Activated CD8-positive, alpha-beta memory T cell treated with anti-CD3 and anti-CD28 coated beads for 4 hours (primary cell): ENCODE results near the gene RABGAP1L.
"Not testable (repeated sequence)": the region's sequence is repeated elsewhere in the genome, so short reads cannot be mapped to it uniquely, and the experiment has no call there.

Experiments used
- DNase-seq, 2 donors: peaks; one replicate each; pipeline ENCODE4 v3.0.0-alpha.2; 2020; ENCODE audit warnings: low read depth in 2 of 2

The RABGAP1L gene

DNA sequence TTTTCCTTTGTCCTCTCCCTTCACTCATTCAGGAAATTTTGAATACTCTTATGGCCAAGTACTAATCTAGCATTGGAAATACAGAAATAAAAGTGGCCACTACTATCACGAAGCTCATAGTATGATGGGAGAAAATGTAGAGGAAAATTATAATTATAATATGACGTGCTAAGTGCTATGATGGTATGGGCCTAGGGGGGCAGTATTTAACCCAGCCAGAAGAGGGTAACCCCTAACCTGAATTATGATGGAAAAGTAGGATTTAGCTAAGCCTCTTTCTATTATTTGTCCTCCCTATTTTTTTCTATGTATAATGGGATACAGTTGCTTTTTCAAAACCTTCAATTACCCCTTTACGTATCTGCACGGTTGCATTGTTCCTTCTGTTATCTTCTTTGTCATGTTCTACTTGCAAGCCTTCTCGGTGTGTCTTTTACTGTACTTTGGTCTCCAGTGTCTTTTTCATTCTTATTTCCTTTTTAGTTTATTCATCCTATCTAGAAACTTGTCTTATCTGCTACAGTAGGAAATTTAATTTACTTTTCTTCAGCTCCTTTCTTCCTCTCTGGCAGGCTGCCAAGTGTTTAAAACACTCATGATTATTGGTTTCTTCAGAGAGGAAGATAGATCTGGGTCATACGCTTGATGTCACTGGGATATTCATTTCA lies 199.6 kb downstream of the RABGAP1L start:
- DNase-seq = no peak

DNA sequence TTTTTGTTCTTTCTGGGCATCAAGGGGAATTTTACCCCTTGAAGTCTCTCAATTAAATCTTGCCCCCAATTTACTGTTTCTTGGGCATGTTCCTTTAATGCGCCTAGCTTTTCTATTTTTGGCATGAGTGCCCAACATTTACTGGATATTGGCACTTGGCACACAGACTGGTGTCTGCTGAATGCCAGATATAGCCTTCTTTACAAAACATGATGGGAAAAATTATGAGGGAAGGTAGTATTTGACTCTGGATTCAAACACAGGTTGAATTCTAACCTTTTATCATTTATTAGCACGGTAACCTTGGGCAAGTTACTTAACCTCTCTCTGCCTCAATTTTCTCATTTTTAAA lies 200.1 kb downstream of the RABGAP1L start:
- no peak for DNase-seq

DNA sequence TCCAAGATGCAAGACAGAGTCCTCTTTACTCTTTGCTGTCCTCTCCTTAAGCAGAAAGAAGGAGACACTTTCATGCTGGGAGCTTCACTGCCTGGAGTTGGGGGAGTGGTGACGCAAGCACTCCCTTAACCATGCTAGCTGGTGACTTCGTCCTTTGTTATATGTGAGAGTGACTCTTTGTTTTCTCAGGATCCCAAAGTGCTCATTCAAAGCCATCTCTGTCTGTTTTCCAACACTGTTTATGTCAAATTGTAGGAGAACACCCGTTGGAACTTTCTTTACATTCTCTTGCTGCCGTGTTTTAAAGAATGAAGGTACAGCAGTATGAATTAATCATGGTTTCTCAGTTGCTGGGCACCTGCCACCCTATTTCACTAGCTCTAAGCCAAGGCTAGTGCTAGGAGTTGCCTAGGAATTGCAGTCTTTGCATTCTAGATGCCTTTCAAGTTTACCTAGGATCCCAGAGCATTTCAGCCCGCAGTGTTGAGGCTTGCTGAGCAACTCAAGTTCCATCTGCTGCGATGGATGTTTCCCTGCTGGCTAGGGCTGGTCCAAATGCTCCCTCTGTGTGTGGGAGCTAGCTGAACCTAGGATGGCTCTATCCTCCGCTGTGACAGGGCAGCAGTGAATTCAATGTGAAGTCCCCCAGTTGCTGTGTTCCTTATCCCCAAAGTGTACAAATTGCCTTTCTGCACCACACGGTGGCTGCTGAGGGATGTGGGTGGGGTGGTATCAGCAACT lies 205.8 kb downstream of the RABGAP1L start:
- DNase-seq = no peak

DNA sequence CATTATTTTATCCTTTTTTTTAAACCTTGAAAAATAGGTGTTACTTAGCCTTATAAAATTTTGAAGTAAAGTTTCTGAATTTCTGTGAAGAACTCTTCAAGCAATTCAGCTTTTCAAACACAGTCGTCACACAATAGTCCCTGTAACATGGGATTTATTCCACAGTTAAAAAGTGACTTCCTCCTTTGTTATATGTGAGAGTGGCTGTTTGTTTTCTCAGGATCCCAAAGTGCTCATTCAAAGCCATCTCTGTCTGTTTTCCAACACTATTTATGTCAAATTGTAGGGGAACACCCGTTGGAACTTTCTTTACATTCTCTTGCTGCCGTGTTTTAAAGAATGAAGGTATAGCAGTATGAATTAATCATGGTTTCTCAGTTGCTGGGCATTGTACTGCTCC lies 207.6 kb downstream of the RABGAP1L start:
- no peak for DNase-seq

DNA sequence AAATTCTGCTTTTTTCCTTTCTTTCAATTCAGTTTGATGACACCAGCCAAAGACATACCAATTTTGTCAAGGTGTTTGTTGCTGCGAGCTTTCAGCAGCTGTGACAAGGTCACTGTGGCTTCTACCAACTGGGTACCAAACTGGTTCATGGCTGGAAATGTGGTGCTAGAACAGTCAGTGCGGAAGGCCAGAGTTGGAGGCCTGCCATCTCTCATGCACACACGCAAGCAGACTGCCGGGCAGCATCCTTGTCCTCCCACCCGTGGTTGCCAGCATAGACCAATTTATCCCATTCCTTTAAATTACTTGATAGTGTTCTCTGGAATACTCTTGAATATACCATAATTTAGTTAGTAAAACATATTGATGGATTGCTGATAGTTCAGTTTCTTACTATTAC lies 208.6 kb downstream of the RABGAP1L start:
- no peak for DNase-seq

DNA sequence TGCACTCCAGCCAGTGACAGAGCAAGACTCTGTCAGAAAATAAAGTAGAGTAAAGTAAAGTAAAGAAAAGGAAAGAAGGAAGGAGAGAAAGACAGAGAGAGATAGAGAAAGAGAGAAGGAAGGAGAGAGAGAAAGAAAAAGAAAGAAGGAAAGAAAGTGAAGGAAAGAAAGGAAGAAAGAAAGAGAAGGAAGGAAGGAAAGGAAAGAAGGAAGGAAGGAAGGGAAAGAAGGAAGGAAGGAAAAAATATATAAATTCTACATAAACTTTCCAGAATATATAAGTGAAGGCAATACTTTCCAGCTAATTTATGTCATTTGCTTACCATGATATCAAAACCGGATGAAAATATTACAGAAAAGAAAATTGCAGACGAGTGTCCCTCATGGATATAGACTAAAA lies 216.7 kb downstream of the RABGAP1L start:
- no peak for DNase-seq

DNA sequence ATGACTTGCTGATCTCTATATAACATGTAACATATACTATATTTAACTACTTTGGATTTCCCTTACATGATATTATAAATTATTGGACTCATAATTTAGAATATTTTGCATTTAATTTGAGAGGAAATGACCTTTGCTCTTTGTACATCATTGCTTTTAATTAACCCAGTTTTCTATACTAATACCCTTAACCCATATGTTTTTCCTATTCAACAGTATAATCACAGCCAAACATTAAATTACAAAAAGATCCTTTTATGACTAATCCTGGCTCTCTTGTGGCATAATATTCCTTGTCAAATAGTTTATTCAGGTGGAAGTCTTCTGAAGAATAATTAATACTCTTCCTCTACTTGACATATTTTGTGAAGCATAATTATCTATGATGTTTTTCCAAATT lies 232.4 kb downstream of the RABGAP1L start:
- DNase-seq = no peak

DNA sequence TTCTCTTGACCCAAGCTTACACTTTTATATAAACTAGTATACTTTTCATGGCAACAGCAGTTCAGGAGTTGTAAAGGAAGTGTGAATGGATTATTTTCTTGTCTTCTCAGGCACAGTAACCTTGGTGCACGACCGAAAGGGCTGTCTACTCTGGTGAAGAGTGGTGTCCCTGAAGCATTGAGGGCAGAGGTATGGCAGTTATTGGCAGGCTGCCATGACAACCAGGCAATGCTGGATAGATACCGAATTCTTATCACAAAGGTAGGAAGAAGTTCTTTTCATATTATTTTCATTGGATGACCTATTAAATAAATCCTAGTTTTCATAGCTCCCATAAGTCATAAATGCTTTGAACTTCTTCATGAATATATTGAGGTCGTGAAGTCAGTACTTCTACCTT lies 234.6 kb downstream of the RABGAP1L start:
- no peak for DNase-seq

DNA sequence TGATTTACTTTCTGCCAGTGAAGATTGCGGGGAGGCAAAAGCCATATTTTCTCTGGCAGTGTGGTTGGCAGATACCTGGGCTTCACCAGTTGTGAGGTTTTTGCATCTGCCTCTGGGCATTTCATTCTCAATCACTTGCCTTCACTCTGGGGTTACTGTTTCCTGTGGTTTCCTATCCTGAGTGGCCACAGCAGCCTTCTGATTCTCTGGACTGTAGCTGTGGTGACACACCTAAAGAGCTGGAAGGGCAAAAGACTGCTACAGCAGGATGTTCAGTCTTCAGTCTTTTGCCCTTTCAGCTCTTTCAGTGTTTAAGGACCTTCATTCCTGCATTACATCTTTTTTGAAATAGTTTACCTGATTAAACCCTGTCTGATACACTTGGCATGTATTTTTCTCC lies 237.9 kb downstream of the RABGAP1L start:
- no peak for DNase-seq

DNA sequence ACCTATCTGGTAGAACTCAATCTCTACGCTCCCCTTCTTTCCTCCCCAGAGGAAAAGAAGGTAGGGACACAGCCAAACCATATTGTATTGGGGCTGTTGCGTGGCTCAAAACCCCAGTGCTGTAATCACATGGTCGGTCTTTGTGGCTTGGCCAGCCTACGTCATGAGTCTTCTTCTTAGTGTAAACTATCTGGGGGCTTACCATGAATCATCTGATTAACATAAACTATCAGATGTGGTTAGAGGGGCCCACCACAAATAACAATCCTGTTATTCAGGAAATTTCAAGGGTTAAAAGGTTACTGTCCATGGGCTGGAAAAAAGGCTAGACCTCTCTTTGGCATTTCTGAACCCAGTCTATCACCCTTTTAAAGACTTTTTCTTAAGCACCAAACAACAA lies 238.9 kb downstream of the RABGAP1L start:
- no peak for DNase-seq

DNA sequence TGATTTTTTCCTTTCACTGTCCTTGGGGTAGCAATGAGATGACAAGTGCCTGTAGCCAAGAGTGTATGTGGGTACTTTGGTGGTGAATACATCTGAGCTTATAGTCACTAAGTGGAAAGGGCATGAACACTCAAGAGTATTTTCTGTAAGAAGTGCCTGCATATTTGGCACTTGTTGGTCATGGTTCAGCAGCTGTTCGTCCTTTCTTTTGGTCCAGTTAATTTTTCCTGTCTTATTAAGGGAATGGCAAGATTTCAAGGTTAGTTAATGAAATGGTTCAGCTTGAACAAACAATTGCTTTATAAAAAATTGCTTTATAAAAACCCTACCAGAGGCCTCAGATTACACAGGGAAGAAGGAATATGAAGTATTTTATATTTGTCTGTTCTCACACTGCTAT lies 239.9 kb downstream of the RABGAP1L start:
- DNase-seq = no peak

DNA sequence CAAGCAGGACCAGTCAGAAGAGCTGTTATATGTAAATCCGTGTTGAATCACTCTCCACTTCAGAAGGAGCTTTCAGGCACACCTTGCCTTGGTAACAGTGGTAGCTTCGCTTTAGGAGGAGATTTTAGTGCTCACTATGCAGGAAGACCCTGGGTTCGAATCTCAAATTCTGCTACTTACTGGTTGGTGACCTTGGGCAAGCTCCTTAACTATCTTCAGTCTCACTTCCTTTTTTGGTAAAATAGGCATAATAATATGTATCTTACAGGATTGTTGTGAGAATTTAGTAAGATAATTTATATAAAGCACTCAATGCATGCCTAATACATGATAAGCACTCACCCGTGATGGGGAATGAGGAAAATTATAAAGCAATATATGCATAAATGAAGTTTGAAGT lies 241.8 kb downstream of the RABGAP1L start:
- no peak for DNase-seq

DNA sequence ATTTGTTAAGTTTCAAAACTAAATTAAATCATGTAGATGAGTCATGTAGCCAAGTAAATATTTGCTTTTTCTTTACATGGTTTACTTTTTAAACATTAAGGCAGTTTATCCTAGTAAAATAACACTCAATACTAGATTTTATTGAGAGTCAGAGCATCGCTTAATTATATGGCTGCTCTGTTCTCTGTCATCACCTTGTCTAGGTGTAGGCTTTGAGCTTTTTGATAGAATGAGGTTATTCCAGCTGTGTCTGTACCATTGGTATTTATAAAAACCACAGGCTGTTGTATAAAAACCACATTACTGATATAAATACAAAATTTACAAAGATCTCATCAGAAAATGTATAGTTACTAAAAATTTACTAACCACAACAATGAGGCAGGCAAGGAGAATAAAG lies 245.9 kb downstream of the RABGAP1L start:
- DNase-seq = no peak

DNA sequence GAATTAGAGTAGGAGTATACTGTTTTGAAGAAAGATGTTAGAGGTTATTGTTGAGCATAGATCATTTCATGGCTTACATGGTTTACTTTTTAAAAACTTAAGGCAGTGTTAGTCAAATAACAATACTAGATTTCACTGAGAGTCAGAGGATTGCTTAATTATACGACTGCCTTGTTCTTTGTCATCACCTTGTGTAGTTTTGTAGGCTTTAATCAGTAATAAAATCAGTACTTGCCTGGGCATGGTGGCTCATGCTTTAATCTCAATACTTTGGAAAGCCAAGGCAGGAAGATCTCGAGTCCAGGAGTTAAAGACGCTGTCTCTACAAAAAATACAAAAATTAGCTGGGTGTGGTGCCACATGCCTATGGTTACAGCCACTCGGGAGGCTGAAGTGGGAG lies 247.1 kb downstream of the RABGAP1L start:
- DNase-seq = no peak

DNA sequence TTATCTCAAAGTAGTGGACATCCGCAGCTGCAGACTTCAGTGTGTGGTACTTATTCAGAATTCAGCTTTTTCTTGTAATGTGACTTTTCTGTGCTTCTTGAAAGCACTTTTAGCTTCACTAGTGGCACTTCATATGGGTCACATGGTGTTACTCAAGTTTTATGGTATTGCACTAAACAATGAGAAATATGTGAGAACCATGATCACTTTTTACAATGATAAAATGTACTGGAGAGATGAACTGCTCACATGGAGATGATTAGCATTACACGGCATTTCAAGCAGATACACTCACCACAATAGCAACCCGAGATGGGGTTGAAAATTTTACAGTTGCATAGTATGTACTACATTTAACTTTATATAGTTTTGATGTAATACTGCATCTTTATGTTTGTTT lies 248.3 kb downstream of the RABGAP1L start:
- DNase-seq = no peak

DNA sequence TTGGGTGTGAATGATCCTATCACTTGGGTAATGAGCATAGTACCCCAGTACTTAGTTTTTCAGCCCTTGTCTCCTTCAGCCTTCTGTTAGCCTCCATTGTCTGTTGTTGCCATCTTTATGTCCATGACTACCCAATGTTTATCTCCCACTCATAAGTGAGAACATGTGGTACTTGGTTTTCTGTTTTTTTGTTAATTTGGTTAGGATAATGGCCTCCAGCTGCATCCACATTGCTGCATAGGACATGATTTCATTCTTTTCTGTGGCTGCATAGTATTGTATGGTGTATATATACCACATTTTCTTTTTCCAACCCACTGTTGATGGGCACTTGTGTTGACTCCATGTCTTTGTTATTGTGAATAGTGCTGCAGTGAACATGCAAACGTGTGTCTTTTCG lies 248.8 kb downstream of the RABGAP1L start:
- no peak for DNase-seq

DNA sequence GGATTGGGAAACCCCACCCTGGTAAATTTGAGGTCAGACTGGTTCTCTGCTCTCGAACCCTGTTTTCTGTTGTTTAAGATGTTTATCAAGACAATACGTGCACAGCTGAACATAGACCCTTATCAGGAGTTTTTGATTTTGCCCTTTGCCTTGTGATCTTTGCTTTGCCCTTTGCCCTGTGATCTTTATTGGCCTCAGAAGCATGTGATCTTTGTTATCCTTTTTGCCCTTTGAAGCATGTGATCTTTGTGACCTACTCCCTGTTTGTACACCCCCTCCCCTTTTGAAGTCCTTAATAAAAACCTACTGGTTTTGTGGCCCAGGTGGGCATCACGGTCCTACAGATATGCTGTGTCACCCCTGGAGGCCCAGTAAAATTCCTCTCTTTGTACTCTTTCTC lies 250.5 kb downstream of the RABGAP1L start:
- not testable (repeated sequence) for DNase-seq

DNA sequence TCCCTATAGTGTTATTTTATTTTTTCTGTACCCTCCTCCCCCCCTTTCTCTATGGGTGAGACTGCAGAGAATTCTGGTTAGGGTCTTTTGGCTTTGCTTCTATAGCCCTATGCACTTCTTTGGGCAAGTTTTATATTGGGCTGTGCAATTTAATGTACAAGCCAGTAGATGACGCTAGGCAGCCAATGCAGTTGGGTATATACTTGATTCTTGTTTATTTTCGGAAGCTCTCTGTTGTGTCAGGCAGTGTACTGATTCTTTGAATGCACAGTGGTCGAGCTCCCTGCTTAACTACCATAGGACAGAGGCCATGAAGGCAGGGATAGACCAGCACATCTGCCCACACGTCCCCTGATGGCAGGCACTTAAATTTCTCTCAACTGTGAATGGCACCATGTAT lies 254.3 kb downstream of the RABGAP1L start:
- no peak for DNase-seq

DNA sequence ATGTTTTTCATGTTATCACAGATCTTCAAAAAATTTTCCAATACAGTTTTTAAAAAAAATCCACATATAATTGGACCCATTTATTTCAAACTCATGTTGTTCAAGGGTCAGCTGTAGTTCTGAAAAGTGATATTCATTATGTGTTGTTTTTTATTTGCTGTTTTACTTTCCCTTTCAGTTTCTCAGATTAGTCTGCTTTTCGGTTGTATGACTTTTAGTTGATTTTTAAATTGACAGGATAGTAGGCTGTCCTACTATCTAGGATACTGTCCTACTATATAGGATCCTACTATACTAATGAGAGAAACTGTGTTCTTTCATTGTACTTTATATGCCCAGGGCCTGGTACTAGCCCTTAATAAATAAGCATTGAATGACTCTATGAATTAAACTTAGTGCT lies 254.9 kb downstream of the RABGAP1L start:
- no peak for DNase-seq

DNA sequence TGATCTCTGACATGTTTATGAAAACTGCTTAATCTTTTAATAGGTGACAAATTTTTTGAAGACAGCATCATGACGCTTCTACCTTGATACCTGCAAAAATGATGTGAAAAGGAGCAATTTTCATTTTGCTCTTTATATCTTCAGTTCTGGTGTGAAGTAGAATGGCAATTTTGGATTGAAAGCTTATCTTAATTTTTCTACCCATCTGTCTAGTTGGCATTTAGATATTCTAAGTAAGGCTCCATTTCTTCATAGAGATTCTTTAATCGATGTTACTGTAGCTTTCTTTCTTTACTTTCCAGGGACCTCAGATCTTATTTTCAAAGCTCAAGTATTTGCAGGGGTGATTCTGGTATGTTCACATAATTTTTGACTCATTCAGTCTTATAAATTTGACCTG lies 256.2 kb downstream of the RABGAP1L start:
- DNase-seq = no peak

DNA sequence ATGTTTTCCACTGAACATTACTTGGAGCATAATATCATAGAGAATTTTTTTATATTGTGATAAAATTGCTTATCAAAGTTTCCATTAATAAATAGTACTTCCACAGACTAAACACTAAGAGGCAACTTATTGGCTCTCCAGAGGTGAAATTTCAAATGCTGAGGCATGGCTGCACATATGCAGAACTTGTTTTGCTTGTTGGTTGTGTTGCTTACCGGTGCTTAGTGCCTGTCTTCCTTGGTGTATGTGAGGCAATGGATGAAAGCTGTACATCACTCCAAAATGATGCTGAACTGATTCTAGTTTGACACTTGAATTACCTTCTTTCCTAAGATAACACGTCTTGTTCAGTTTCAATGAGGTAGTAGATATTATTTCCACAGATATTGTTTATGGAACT lies 258.6 kb downstream of the RABGAP1L start:
- DNase-seq = no peak

DNA sequence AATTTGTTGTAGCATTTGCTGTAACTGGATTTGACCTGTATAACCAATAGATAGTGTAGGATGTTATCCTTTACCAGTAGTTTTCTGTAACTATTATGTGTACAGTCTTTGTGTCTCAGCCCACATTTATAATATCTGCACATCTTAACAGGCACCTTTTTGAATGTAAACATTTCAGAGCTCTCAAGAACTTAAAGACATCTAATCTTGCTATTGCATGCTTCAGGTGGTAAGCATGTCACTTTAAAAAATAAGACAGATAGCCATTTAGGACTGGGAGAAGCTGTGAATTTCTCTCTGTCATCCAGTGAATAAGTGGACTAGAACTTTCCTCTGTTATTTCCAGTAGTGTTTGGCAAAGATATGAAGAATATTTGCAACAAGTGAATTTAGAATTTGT lies 265.8 kb downstream of the RABGAP1L start:
- no peak for DNase-seq

DNA sequence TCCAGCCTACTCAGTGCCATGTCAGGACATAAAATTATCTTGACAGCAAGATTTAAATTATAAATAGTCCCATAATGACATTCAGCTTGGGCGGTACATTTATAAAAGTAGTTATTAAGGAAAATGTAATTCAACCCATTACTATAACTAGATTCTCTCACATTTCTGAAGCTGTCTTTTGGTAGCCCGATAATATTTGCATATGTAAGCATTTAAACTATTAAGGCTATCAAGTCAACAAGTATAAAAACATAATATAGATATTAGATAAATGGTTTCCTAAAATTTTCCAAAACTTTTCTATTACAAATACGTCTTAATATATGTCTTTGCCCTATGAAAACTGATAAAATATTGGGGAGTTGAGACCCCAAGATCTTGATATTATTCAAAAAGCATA lies 266.8 kb downstream of the RABGAP1L start:
- no peak for DNase-seq

DNA sequence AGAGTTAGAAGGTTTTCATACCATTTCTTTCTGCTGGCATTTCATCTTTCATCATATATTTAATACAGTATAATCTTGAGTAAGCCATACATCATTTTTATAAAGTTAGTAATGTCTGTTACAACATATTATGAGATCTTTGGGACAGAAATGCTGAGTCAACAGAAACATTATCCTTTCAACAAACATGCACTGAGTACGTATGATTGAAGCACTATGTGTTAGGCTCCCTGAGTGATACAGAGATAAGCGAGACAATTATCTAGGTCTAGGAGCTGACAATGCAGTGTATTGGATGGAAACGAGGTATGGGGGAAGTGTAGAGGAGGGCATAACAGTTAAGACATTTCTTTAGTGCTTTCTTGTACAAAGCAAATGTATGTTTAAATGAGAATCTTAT lies 268.7 kb downstream of the RABGAP1L start:
- DNase-seq = no peak
